Measurements from ENCODE around the gene GRB10.
A peak's percentile ranks its signal among the peaks of the same experiment; 100 is the strongest.

The GRB10 gene

GRCh38 chr7:50650057-50650664, 132.5 kb downstream of the GRB10 start:
- TF ChIP-seq POLR2A (IDR thresholded peaks at IDR 0.05; ENCODE audit: low read length): no peak
- TF ChIP-seq GATA1 (IDR thresholded peaks at IDR 0.05; ENCODE audit: low read depth, low read length): no peak
- no peak for DNase-seq

GRCh38 chr7:50649259-50649885, 133.3 kb downstream of the GRB10 start:
- DNase-seq: no peak
- TF ChIP-seq GATA1 (IDR thresholded peaks at IDR 0.05; ENCODE audit: low read depth, low read length): no peak
- TF ChIP-seq POLR2A (IDR thresholded peaks at IDR 0.05; ENCODE audit: low read length): no peak

- no peak for DNase-seq
- no peak for TF ChIP-seq GATA1 (IDR thresholded peaks at IDR 0.05; ENCODE audit: low read depth, low read length)
- no peak for TF ChIP-seq POLR2A (IDR thresholded peaks at IDR 0.05; ENCODE audit: low read length)
Measured at GRCh38 chr7:50648570-50649169, 134.0 kb downstream of the GRB10 start.

GRCh38 chr7:50648076-50648475, 134.6 kb downstream of the GRB10 start:
- TF ChIP-seq GATA1 (IDR thresholded peaks at IDR 0.05; ENCODE audit: low read depth, low read length) (no peak), POLR2A (IDR thresholded peaks at IDR 0.05; ENCODE audit: low read length) (no peak)
- DNase-seq: no peak

GRCh38 chr7:50647286-50647980, 135.3 kb downstream of the GRB10 start:
- TF ChIP-seq POLR2A (IDR thresholded peaks at IDR 0.05; ENCODE audit: low read length): no peak
- no peak for TF ChIP-seq GATA1 (IDR thresholded peaks at IDR 0.05; ENCODE audit: low read depth, low read length)
- no peak for DNase-seq

- TF ChIP-seq POLR2A (IDR thresholded peaks at IDR 0.05; ENCODE audit: low read length) (no peak), GATA1 (IDR thresholded peaks at IDR 0.05; ENCODE audit: low read depth, low read length) (no peak)
- DNase-seq: no peak
Measured at GRCh38 chr7:50646069-50646468, 136.6 kb downstream of the GRB10 start.

- no peak for DNase-seq
- TF ChIP-seq GATA1 (IDR thresholded peaks at IDR 0.05; ENCODE audit: low read depth, low read length) (no peak), POLR2A (IDR thresholded peaks at IDR 0.05; ENCODE audit: low read length) (no peak)
Measured at GRCh38 chr7:50645186-50645585, 137.5 kb downstream of the GRB10 start.

- no peak for DNase-seq
- TF ChIP-seq GATA1 (IDR thresholded peaks at IDR 0.05; ENCODE audit: low read depth, low read length): no peak
- no peak for TF ChIP-seq POLR2A (IDR thresholded peaks at IDR 0.05; ENCODE audit: low read length)
Measured at GRCh38 chr7:50644586-50644985, 138.1 kb downstream of the GRB10 start.

- TF ChIP-seq POLR2A (IDR thresholded peaks at IDR 0.05; ENCODE audit: low read length): no peak
- TF ChIP-seq GATA1 (IDR thresholded peaks at IDR 0.05; ENCODE audit: low read depth, low read length): no peak
- DNase-seq: no peak
Measured at GRCh38 chr7:50644114-50644513, 138.6 kb downstream of the GRB10 start.

GRCh38 chr7:50641442-50642405, 141.0 kb downstream of the GRB10 start:
- TF ChIP-seq POLR2A (IDR thresholded peaks at IDR 0.05; ENCODE audit: low read length): no peak
- TF ChIP-seq GATA1 (IDR thresholded peaks at IDR 0.05; ENCODE audit: low read depth, low read length): no peak
- peak; percentile 16 to 18 for DNase-seq

GRCh38 chr7:50640779-50641178, 141.9 kb downstream of the GRB10 start:
- no peak for TF ChIP-seq GATA1 (IDR thresholded peaks at IDR 0.05; ENCODE audit: low read depth, low read length)
- no peak for TF ChIP-seq POLR2A (IDR thresholded peaks at IDR 0.05; ENCODE audit: low read length)

GRCh38 chr7:50640256-50640655, 142.4 kb downstream of the GRB10 start:
- DNase-seq: no peak
- TF ChIP-seq GATA1 (IDR thresholded peaks at IDR 0.05; ENCODE audit: low read depth, low read length) (no peak), POLR2A (IDR thresholded peaks at IDR 0.05; ENCODE audit: low read length) (no peak)

More at GRCh38 chr7:50640779-50641178, 141.9 kb downstream of the GRB10 start:
- no peak for DNase-seq

Measured in erythroblast (primary cell).